HG03558 (cell line): ENCODE measurements around the gene ERC2.

Experiments used
- ATAC-seq: cut with Tn5 transposase; IDR thresholded peaks from one replicate; pipeline ENCODE4 v1.9.1; 2021; ENCODE audit warnings: moderate number of reproducible peaks; ENCODE audit not compliant: unreplicated experiment; ENCODE audit errors: extremely low read depth

ERC2 gene

GRCh38 chr3:56136514-56136913 is 331.8 kb downstream of the ERC2 start:
- no peak for ATAC-seq

- ATAC-seq: no peak
Observed at GRCh38 chr3:56135941-56136340, 332.3 kb downstream of the ERC2 start.

- no peak for ATAC-seq
Observed at GRCh38 chr3:56133423-56133822, 334.8 kb downstream of the ERC2 start.

GRCh38 chr3:56132762-56133161 is 335.5 kb downstream of the ERC2 start:
- ATAC-seq: no peak

- ATAC-seq: no peak
Observed at GRCh38 chr3:56131974-56132590, 336.2 kb downstream of the ERC2 start.

GRCh38 chr3:56130036-56130435 is 338.2 kb downstream of the ERC2 start:
- no peak for ATAC-seq

GRCh38 chr3:56126632-56127031 is 341.6 kb downstream of the ERC2 start:
- no peak for ATAC-seq

- ATAC-seq: no peak
Observed at GRCh38 chr3:56125358-56126005, 342.8 kb downstream of the ERC2 start.

GRCh38 chr3:56124546-56124945 is 343.7 kb downstream of the ERC2 start:
- ATAC-seq: no peak

- no peak for ATAC-seq
Observed at GRCh38 chr3:56123487-56123886, 344.8 kb downstream of the ERC2 start.

- no peak for ATAC-seq
Observed at GRCh38 chr3:56122911-56123310, 345.4 kb downstream of the ERC2 start.

- ATAC-seq: no peak
Observed at GRCh38 chr3:56121716-56122115, 346.6 kb downstream of the ERC2 start.

- no peak for ATAC-seq
Observed at GRCh38 chr3:56119575-56120349, 348.5 kb downstream of the ERC2 start.

- no peak for ATAC-seq
Observed at GRCh38 chr3:56118968-56119367, 349.3 kb downstream of the ERC2 start.

GRCh38 chr3:56115698-56116097 is 352.6 kb downstream of the ERC2 start:
- ATAC-seq: no peak

- no peak for ATAC-seq
Observed at GRCh38 chr3:56115199-56115598, 353.1 kb downstream of the ERC2 start.

- ATAC-seq: no peak
Observed at GRCh38 chr3:56113908-56114307, 354.4 kb downstream of the ERC2 start.

- ATAC-seq: no peak
Observed at GRCh38 chr3:56113231-56113630, 355.0 kb downstream of the ERC2 start.

- no peak for ATAC-seq
Observed at GRCh38 chr3:56111606-56112304, 356.5 kb downstream of the ERC2 start.

GRCh38 chr3:56110886-56111285 is 357.4 kb downstream of the ERC2 start:
- no peak for ATAC-seq

GRCh38 chr3:56107157-56107556 is 361.1 kb downstream of the ERC2 start:
- no peak for ATAC-seq
